ENCODE data around the gene E2F2.

The E2F2 gene

GRCh38 chr1:23475134-23475628, 55.9 kb downstream of the E2F2 start:
- H3K9me3 ChIP-seq (ENCODE audit: low read length): no peaks in the 10 kb centered on the region
- H3K79me2 ChIP-seq (ENCODE audit: insufficient read depth, low read length): no peaks in the 10 kb centered on the region
- no peak overlapping the region for H2AFZ ChIP-seq (ENCODE audit: low read length)
- no peaks in the 10 kb centered on the region for H4K20me1 ChIP-seq (ENCODE audit: insufficient read depth, low read length)
- TF ChIP-seq CTCF (IDR thresholded peaks at IDR 0.05; ENCODE audit: low read length) (no peak), EZH2 (IDR thresholded peaks at IDR 0.05; ENCODE audit: borderline replicate concordance, low read length) (no peak)
- H3K27ac ChIP-seq (ENCODE audit: low read depth, low read length, poor library complexity, severe bottlenecking): no peak overlapping the region
- no peaks in the 10 kb centered on the region for H3K4me1 ChIP-seq (ENCODE audit: insufficient read depth, low read length, severe bottlenecking)
- no peaks in the 10 kb centered on the region for H3K9me2 ChIP-seq (ENCODE audit: low read depth, low read length)
- no peaks in the 10 kb centered on the region for H3F3A ChIP-seq (ENCODE audit: insufficient read depth, low read length)
- no peaks in the 10 kb centered on the region; the same call in 1 of the 2 replicates for H3K27me3 ChIP-seq (ENCODE audit: insufficient read depth, low read length)
- H3K4me3 ChIP-seq (ENCODE audit: low read depth, low read length, poor library complexity, severe bottlenecking): no peak overlapping the region
- H3K36me3 ChIP-seq (ENCODE audit: insufficient read depth, low read length): no peaks in the 10 kb centered on the region
- H3K4me2 ChIP-seq (ENCODE audit: low read length): no peak overlapping the region
- no peak overlapping the region for H3K9ac ChIP-seq (ENCODE audit: low read length)

GRCh38 chr1:23473037-23473800, 57.8 kb downstream of the E2F2 start:
- Histone ChIP-seq H3K27ac (ENCODE audit: low read depth, low read length, poor library complexity, severe bottlenecking) (no peak overlapping the region), H3F3A (ENCODE audit: insufficient read depth, low read length) (no peaks in the 10 kb centered on the region), H3K79me2 (ENCODE audit: insufficient read depth, low read length) (no peaks in the 10 kb centered on the region), H3K4me3 (ENCODE audit: low read depth, low read length, poor library complexity, severe bottlenecking) (no peak overlapping the region), H3K4me1 (ENCODE audit: insufficient read depth, low read length, severe bottlenecking) (no peaks in the 10 kb centered on the region), H3K36me3 (ENCODE audit: insufficient read depth, low read length) (no peaks in the 10 kb centered on the region), H3K9ac (ENCODE audit: low read length) (no peak overlapping the region), H3K4me2 (ENCODE audit: low read length) (no peak overlapping the region), H3K9me2 (ENCODE audit: low read depth, low read length) (no peaks in the 10 kb centered on the region), H2AFZ (ENCODE audit: low read length) (no peak overlapping the region), H3K9me3 (ENCODE audit: low read length) (no peaks in the 10 kb centered on the region), H3K27me3 (ENCODE audit: insufficient read depth, low read length) (no peaks in the 10 kb centered on the region; the same call in 1 of the 2 replicates), H4K20me1 (ENCODE audit: insufficient read depth, low read length) (no peaks in the 10 kb centered on the region)
- no peak for TF ChIP-seq EZH2 (IDR thresholded peaks at IDR 0.05; ENCODE audit: borderline replicate concordance, low read length)
- TF ChIP-seq CTCF (IDR thresholded peaks at IDR 0.05; ENCODE audit: low read length): no peak

DNA sequence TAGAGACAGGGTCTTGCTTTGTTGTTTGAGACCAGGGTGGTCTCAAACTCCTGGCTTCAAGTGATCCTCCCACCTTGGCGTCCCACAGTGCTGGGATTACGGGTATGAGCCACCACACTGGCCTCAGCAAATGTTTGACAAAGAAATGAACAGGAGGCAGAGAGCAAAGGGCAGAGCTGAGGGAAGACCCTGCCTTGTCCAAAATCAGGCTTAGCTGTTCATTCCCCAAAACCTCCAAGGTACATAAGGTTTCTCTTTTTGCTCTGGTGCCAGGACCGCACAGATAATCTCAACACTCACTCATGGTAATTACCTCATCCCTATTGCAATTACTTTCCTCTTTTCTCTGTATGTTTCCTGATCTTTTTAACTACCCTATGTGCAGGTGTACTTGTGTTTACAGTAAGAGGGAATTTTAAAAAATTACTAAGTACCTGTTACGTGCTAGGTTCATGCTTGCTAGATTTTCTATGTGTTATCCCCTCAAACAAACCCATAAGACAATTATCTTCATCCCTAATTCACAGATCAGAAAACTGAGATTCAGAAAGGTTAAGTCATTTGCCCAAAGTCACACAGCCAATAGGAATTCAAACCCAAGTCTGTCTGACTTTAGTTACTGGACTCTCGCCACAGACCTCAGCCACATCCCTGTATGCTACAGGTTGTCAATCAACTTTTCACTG, 58.5 kb downstream of the E2F2 start:
- H3K27ac ChIP-seq (ENCODE audit: low read depth, low read length, poor library complexity, severe bottlenecking): no peak overlapping the region
- no peak overlapping the region for H3K4me2 ChIP-seq (ENCODE audit: low read length)
- H3K27me3 ChIP-seq (ENCODE audit: insufficient read depth, low read length): no peaks in the 10 kb centered on the region; the same call in 1 of the 2 replicates
- H3K4me1 ChIP-seq (ENCODE audit: insufficient read depth, low read length, severe bottlenecking): no peaks in the 10 kb centered on the region
- H3F3A ChIP-seq (ENCODE audit: insufficient read depth, low read length): no peaks in the 10 kb centered on the region
- no peaks in the 10 kb centered on the region for H4K20me1 ChIP-seq (ENCODE audit: insufficient read depth, low read length)
- no peak overlapping the region for H2AFZ ChIP-seq (ENCODE audit: low read length)
- TF ChIP-seq EZH2 (IDR thresholded peaks at IDR 0.05; ENCODE audit: borderline replicate concordance, low read length) (no peak), CTCF (IDR thresholded peaks at IDR 0.05; ENCODE audit: low read length) (no peak)
- no peak overlapping the region for H3K4me3 ChIP-seq (ENCODE audit: low read depth, low read length, poor library complexity, severe bottlenecking)
- H3K9me2 ChIP-seq (ENCODE audit: low read depth, low read length): no peaks in the 10 kb centered on the region
- no peaks in the 10 kb centered on the region for H3K36me3 ChIP-seq (ENCODE audit: insufficient read depth, low read length)
- no peak overlapping the region for H3K9ac ChIP-seq (ENCODE audit: low read length)
- no peaks in the 10 kb centered on the region for H3K79me2 ChIP-seq (ENCODE audit: insufficient read depth, low read length)
- no peaks in the 10 kb centered on the region for H3K9me3 ChIP-seq (ENCODE audit: low read length)
